HG03159 (cell line): ENCODE data around the gene MGMT.

Source experiments
- ATAC-seq: cut with Tn5 transposase; IDR thresholded peaks from one replicate; pipeline ENCODE4 v1.9.1; 2021; ENCODE audit warnings: mild to moderate bottlenecking, moderate library complexity; ENCODE audit not compliant: unreplicated experiment

The MGMT gene

GRCh38 chr10:129615381-129615780 lies 148.3 kb downstream of the MGMT start:
- ATAC-seq: no peak

GRCh38 chr10:129615921-129616525 lies 149.0 kb downstream of the MGMT start:
- no peak for ATAC-seq

DNA sequence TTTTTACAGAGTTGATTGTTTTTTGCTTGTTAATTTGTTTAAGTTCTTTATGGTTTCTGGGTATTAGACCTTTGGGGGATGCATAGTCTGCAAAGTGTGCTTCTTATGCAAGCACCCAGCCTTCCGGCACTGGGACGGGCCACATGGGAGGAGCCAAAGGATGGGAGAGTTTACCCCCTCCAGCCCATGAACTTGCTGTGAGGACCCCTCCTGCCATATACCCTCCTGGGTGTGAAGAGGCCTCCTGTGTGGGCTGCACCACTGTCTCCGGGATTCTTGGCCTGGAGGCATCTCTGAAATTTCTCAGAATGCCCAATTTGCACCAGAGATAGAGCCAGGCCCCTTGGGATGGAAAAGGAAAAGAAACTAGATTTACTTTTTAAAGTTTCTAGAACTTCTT lies 150.7 kb downstream of the MGMT start:
- no peak for ATAC-seq

DNA sequence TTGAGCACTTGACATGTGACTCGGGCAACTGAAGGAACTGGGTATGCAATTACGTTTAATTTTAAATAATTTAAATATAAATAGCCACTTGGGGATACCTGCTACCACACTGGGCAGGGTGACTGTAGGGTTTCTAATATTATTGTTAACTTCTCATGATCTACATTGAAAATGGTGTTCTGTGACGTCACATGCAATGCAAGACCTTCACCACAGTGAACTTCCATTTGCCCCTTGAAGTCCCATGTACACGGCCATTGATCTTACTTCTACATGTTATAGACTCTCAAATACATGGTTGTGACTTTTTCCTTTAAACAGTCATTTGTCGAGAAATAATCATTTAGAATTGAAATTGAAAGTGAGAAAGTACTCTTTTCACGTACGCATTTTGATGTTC lies 154.0 kb downstream of the MGMT start:
- no peak for ATAC-seq

- no peak for ATAC-seq
Observed at GRCh38 chr10:129621693-129622092, 154.7 kb downstream of the MGMT start.

DNA sequence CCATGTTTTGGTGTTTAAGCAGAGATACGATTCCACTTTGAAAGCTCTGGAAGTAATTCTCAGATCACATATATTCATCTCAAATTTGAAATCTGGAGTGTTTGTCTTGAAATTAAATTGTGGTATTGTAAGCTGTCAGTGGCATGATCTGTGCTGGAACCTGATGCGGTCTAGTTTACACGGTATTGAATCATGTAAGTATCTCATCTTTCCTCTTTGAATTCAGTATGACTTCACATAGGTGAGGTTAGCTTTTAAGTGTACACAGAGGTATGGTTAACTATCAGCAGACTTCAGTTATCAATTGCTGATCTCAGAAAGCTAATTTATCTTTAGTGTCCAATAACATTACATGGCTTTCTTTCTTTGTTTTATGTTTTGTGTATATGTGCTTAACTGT lies 155.2 kb downstream of the MGMT start:
- no peak for ATAC-seq

- no peak for ATAC-seq
Observed at GRCh38 chr10:129622736-129623135, 155.7 kb downstream of the MGMT start.

- ATAC-seq: no peak
Observed at GRCh38 chr10:129624526-129624925, 157.5 kb downstream of the MGMT start.

DNA sequence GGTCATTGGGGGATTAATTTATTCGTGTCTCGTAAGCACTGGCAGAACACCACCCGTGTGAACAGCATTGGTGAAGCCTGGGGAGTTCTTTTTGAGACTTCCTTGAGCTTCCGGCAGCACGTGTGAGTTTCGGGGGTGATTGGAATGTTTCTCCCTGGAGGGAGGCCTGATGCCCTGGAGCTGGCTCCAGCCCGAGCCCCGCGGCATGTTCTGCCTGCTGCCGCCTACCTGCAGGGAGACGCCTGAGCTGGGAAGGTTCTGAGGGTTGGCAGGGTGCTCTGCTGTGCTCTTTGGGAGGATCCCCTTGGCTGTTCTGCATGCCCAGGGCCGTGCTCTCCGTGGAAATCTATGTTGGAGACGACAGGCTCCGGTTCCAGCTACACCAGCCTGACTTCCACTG lies 159.3 kb downstream of the MGMT start:
- ATAC-seq: no peak

DNA sequence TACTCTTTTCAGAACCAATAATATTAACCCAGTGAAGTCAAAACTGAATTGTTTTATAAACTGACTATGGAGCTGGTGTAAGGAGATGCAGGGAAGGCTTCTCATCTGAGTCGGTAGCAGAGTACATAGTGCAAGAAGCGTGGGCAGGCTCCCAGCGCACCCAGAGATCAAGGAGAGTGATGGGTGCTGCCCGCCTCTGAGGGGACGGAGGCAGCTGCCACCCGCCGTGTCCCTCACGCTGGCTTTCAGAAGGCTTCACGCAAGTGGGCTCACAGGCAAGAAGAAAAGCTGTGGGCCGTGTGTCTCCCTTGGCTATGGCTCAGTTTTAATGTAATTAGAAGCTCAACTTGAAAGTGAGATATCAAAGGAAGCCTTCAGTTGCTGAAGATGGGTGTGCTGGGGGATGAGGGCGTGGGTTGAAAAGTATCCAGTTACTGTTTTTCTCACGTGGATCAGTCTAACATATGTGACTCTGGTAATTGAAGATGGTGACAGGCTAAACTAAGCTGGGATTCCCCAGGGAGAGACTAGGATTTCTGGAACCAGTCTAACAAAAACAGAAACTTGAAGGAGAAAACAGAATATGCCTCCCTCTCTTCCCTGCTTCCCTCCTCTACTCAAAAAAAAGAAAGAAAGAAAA lies 159.9 kb downstream of the MGMT start:
- no peak for ATAC-seq

- ATAC-seq: no peak
Observed at GRCh38 chr10:129627442-129627841, 160.4 kb downstream of the MGMT start.

GRCh38 chr10:129628823-129629222 lies 161.8 kb downstream of the MGMT start:
- no peak for ATAC-seq

- no peak for ATAC-seq
Observed at GRCh38 chr10:129629911-129630310, 162.9 kb downstream of the MGMT start.

DNA sequence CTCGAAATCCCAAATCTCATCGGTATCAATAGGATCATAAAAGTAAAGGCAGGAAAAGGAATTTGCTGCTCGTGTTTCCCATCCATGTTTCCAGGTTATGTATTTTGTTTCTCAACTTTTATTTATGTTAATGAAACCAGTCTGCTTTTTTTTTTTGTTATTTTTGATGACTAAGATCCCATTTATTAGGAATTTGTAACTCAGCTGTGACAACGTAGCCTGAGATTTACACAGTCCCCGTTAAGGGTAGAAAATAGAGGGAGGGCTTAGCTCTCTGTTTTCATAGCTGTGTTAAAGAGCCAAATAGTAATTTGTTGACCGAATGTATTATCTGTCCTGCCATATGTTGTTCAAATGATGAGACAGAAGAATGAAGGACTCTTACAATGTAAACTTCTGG lies 164.0 kb downstream of the MGMT start:
- no peak for ATAC-seq

DNA sequence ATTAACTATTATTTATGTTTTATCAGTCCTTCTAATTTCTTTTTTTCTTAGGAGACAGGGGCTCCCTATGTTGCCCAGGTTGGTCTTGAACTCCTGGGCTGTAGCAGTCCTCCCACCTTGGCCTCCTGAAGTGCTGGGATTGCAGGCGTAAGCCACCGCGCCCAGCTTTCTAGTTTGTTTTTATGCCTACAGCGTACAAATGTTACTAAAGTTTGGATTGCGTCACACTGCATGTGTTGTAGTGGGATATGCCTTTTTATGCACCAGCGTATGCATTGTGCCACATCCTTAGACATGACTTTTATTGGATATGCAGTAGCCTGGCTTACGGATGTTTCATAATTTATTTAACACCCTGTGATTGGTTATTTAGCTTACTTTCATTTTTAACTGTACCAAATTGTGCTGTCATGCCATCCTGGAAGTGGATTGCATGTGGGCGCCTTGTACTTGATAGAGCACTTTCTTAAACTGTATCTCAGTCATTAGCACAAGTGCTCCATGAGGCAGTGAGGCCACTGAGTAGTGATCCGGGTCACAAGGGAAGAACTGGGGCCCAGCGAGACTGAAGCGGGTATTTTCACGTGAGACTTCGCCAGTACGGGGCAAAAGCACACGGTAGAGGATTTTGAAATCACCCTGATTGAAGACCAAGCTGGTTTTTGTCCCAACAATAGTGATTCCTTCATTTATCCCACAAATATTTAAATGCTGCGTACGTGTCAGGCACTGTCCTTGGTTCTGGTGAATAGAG lies 165.0 kb downstream of the MGMT start:
- no peak for ATAC-seq

- no peak for ATAC-seq
Observed at GRCh38 chr10:129637010-129637409, 170.0 kb downstream of the MGMT start.

- ATAC-seq: no peak
Observed at GRCh38 chr10:129637846-129638245, 170.8 kb downstream of the MGMT start.

GRCh38 chr10:129641351-129641750 lies 174.3 kb downstream of the MGMT start:
- ATAC-seq: no peak

GRCh38 chr10:129641982-129642381 lies 174.9 kb downstream of the MGMT start:
- ATAC-seq: no peak

- no peak for ATAC-seq
Observed at GRCh38 chr10:129642427-129642826, 175.4 kb downstream of the MGMT start.

DNA sequence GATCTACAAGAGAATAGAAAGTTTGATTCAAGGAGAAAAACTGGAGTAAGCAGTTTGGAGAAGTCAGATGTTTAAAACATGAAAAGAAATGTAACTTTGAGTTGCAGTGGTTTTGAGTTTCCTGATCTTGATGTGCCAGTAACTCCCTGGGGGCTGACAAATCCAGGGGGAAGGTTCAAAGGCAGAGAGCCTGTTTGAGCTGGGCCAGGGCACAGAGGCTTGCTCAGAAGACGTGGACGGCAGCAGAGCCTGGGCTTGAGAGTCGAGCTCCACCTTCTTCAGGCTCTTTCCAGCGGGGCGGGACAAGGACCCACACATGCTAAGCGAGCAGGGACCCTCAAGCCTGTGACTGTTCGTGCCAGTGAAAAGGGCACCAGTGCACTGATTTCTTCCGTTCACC lies 176.2 kb downstream of the MGMT start:
- no peak for ATAC-seq

GRCh38 chr10:129645487-129645886 lies 178.4 kb downstream of the MGMT start:
- ATAC-seq: no peak
